DND-41 (cell line): ENCODE measurements around the gene CARD16.

Experiments
- ATAC-seq: fragments of 200-7000 bp; cut with Tn5 transposase; 3 replicates; pipeline ENCODE4 v1.9.1; 2021; ENCODE audit warnings: low read depth; ENCODE audit not compliant: insufficient read depth
- DNase-seq: peaks from one replicate; pipeline ENCODE4 v3.0.0-alpha.2; 2020
- H2AFZ ChIP-seq: 2 replicates; pipeline ENCODE4 v1.6.0; 2012; ENCODE audit warnings: low read depth, low read length
- H3K27ac ChIP-seq: 2 replicates; pipeline ENCODE4 v1.5.1; 2012; ENCODE audit warnings: low read length, inconsistent platforms
- H3K27me3 ChIP-seq: fragments of 200-600 bp; sonication (generic); 2 replicates; pipeline ENCODE4 v1.6.0; 2012; ENCODE audit warnings: low read length, mild to moderate bottlenecking, inconsistent platforms; ENCODE audit not compliant: insufficient read depth, poor library complexity
- H3K36me3 ChIP-seq: 2 replicates; pipeline ENCODE4 v1.5.1; 2012; ENCODE audit warnings: low read length, inconsistent platforms; ENCODE audit not compliant: insufficient read depth
- H3K4me1 ChIP-seq: 2 replicates; pipeline ENCODE4 v1.5.1; 2012; ENCODE audit warnings: mild to moderate bottlenecking, low read length; ENCODE audit not compliant: insufficient read depth
- H3K4me2 ChIP-seq: 2 replicates; pipeline ENCODE4 v1.6.0; 2012; ENCODE audit warnings: mild to moderate bottlenecking, moderate library complexity, low read length, inconsistent platforms; ENCODE audit not compliant: insufficient read depth
- H3K4me3 ChIP-seq, 2 experiments: fragments of 200-600 bp in 1 of 2; shearing (Covaris generic) in 1 of 2; 2 replicates each; pipeline ENCODE4 v1.5.1; 2012 to 2016; ENCODE audit warnings: inconsistent platforms in 2 of 2, low read length in 2 of 2, mild to moderate bottlenecking in 2 of 2, low read depth in 1 of 2, moderate library complexity in 1 of 2
- H3K79me2 ChIP-seq: 2 replicates; pipeline ENCODE4 v1.6.0; 2012; ENCODE audit warnings: low read length, inconsistent platforms; ENCODE audit not compliant: insufficient read depth
- H3K9ac ChIP-seq: 2 replicates; pipeline ENCODE4 v1.6.0; 2012; ENCODE audit warnings: low read depth, mild to moderate bottlenecking, inconsistent platforms, low read length, moderate library complexity
- H3K9me3 ChIP-seq: 2 replicates; pipeline ENCODE4 v1.5.1; 2012; ENCODE audit warnings: low read length, moderate library complexity, mild to moderate bottlenecking, inconsistent platforms; ENCODE audit not compliant: insufficient read depth, severe bottlenecking
- H4K20me1 ChIP-seq: 2 replicates; pipeline ENCODE4 v1.6.0; 2012; ENCODE audit warnings: low read length; ENCODE audit not compliant: insufficient read depth
- CTCF ChIP-seq: IDR thresholded peaks from 2 replicates; pipeline ENCODE4 v1.5.1; 2012; ENCODE audit warnings: borderline replicate concordance, low read length, moderate library complexity, mild to moderate bottlenecking; ENCODE audit not compliant: poor library complexity, severe bottlenecking; ENCODE audit errors: extremely low read depth
- EZH2 ChIP-seq: IDR thresholded peaks from 3 replicates; pipeline ENCODE4 v1.6.1; 2012; ENCODE audit warnings: borderline replicate concordance, low read depth, mild to moderate bottlenecking, moderate library complexity, low read length, inconsistent platforms; ENCODE audit not compliant: severe bottlenecking

The CARD16 gene

GRCh38 chr11:104992781-104993180 is 52.4 kb downstream of the CARD16 start:
- no peak for TF ChIP-seq EZH2
- TF ChIP-seq CTCF: no peak
- H3K79me2 ChIP-seq: no peaks in the 10 kb centered on the region
- H3K9ac ChIP-seq: no peak overlapping the region
- H3K27ac ChIP-seq: no peak overlapping the region
- no peak overlapping the region for H3K4me3 ChIP-seq
- H2AFZ ChIP-seq: no peak overlapping the region
- H3K4me2 ChIP-seq: no peak overlapping the region
- no peaks in the 10 kb centered on the region for H3K27me3 ChIP-seq
- H3K9me3 ChIP-seq: no peaks in the 10 kb centered on the region
- H3K36me3 ChIP-seq: no peaks in the 10 kb centered on the region
- no peaks in the 10 kb centered on the region for H4K20me1 ChIP-seq
- no peak for ATAC-seq
- no peaks in the 10 kb centered on the region for H3K4me1 ChIP-seq
- DNase-seq: no peak

GRCh38 chr11:104991994-104992393 is 53.1 kb downstream of the CARD16 start:
- no peak overlapping the region for H3K27ac ChIP-seq
- no peak overlapping the region for H2AFZ ChIP-seq
- no peak overlapping the region for H3K4me2 ChIP-seq
- H4K20me1 ChIP-seq: no peaks in the 10 kb centered on the region
- TF ChIP-seq CTCF (no peak), EZH2 (no peak)
- no peaks in the 10 kb centered on the region for H3K4me1 ChIP-seq
- H3K36me3 ChIP-seq: no peaks in the 10 kb centered on the region
- H3K9me3 ChIP-seq: no peaks in the 10 kb centered on the region
- no peaks in the 10 kb centered on the region for H3K27me3 ChIP-seq
- no peaks in the 10 kb centered on the region for H3K79me2 ChIP-seq
- ATAC-seq: no peak
- H3K4me3 ChIP-seq: no peak overlapping the region
- no peak overlapping the region for H3K9ac ChIP-seq
- DNase-seq: no peak
